H1 (cell line): Measurements from ENCODE around the gene DHRS4L2. TPM values are rescaled to one million over a fixed set of nuclear protein-coding genes. Genes with fewer than 3 reads are reported as not detected.

Source experiments
- CTCF ChIA-PET: fragments of 300-600 bp; sonication (Branson Sonifier 250); formaldehyde crosslinking; loops from one replicate; lab custom pipeline; 2021; ENCODE audit not compliant: partially characterized antibody; lab: Charles Lee
- POLR2A ChIA-PET: fragments of 300-600 bp; sonication (Branson Sonifier 250); formaldehyde crosslinking; loops from one replicate; lab custom pipeline; 2021; ENCODE audit warnings: inconsistent platforms; ENCODE audit not compliant: partially characterized antibody; lab: Charles Lee
- DNase-seq, 2 experiments: peaks; one replicate each; pipeline versions ENCODE4 v3.0.0 to v3.0.0-alpha.2; 2010 to 2022; ENCODE audit warnings: low spot score in 2 of 2, low read depth in 1 of 2, mixed read lengths in 1 of 2
- FAIRE-seq: peaks from 2 replicates; lab custom pipeline; 2011; peaks lifted over from hg19 to GRCh38; lab: Jason Lieb, UNC
- H2AFZ ChIP-seq: 2 replicates; pipeline ENCODE4 v1.8.1; 2012; ENCODE audit warnings: low read length, inconsistent platforms
- H2AK5ac ChIP-seq: 2 replicates; pipeline ENCODE4 v1.6.1; 2013; ENCODE audit warnings: low read depth, low read length
- H2BK120ac ChIP-seq: replicated peaks from 2 replicates; pipeline ENCODE3; 2013; ENCODE audit warnings: low read depth, low read length, inconsistent platforms
- H2BK12ac ChIP-seq: 2 replicates; pipeline ENCODE4 v1.6.1; 2013; ENCODE audit warnings: low read depth, low read length
- H2BK15ac ChIP-seq: 2 replicates; pipeline ENCODE4 v1.6.1; 2013; ENCODE audit warnings: low read length
- H2BK20ac ChIP-seq: 2 replicates; pipeline ENCODE4 v1.6.1; 2013; ENCODE audit warnings: low read length
- H2BK5ac ChIP-seq: 2 replicates; pipeline ENCODE4 v1.6.1; 2013; ENCODE audit warnings: low read depth, low read length
- H3K14ac ChIP-seq: 2 replicates; pipeline ENCODE4 v1.6.1; 2013; ENCODE audit warnings: inconsistent platforms; ENCODE audit not compliant: insufficient read length
- H3K18ac ChIP-seq: 2 replicates; pipeline ENCODE4 v1.6.1; 2013; ENCODE audit warnings: low read length; ENCODE audit errors: extremely low read depth
- H3K23ac ChIP-seq: 2 replicates; pipeline ENCODE4 v1.6.1; 2013; ENCODE audit warnings: inconsistent platforms; ENCODE audit not compliant: insufficient read length
- H3K23me2 ChIP-seq: 2 replicates; pipeline ENCODE4 v1.6.1; 2013; ENCODE audit warnings: low read depth, low read length
- H3K27ac ChIP-seq: 2 replicates; pipeline ENCODE4 v1.6.1; 2011; ENCODE audit warnings: low read depth, low read length, inconsistent platforms
- H3K27me3 ChIP-seq, 4 experiments: replicated peaks in 1 of 4; 1 replicate in 1 of 4; 2 replicates in 3 of 4; pipeline versions ENCODE4 v1.6.1 to v1.8.1; 2011 to 2013; ENCODE audit warnings: low read length in 3 of 4, mild to moderate bottlenecking in 3 of 4, inconsistent platforms in 2 of 4, mixed read lengths in 2 of 4, moderate library complexity in 1 of 4; ENCODE audit not compliant: control insufficient read depth in 3 of 4, insufficient read depth in 3 of 4; ENCODE audit errors: extremely low read depth in 1 of 4
- H3K36me3 ChIP-seq, 4 experiments: 2 replicates each; pipeline versions ENCODE4 v1.6.1 to v1.8.1; 2011 to 2013; ENCODE audit warnings: mild to moderate bottlenecking in 4 of 4, low read length in 3 of 4, moderate library complexity in 2 of 4, control low read depth in 1 of 4, inconsistent platforms in 1 of 4; ENCODE audit not compliant: insufficient read depth in 4 of 4, control insufficient read depth in 2 of 4
- H3K4ac ChIP-seq: replicated peaks from 2 replicates; pipeline ENCODE3; 2013; ENCODE audit warnings: low read length, low read depth, mixed read lengths, inconsistent platforms; ENCODE audit not compliant: insufficient read length
- H3K4me1 ChIP-seq, 4 experiments: replicated peaks in 1 of 4; 1 replicate in 1 of 4; 2 replicates in 3 of 4; pipeline versions ENCODE4 v1.6.1 to v1.8.1; 2011 to 2013; ENCODE audit warnings: low read length in 3 of 4, inconsistent platforms in 2 of 4, mixed read lengths in 1 of 4; ENCODE audit not compliant: insufficient read depth in 4 of 4, control insufficient read depth in 3 of 4
- H3K4me2 ChIP-seq, 2 experiments: 2 replicates each; pipeline versions ENCODE4 v1.6.1 to v1.8.1; 2011 to 2013; ENCODE audit warnings: low read depth in 2 of 2, low read length in 2 of 2, control low read depth in 1 of 2, inconsistent platforms in 1 of 2, mild to moderate bottlenecking in 1 of 2; ENCODE audit not compliant: insufficient read depth in 1 of 2
- H3K4me3 ChIP-seq, 4 experiments: fragments of 200-600, 300-600 bp in 1 of 4; sonication (generic), shearing (Covaris generic), sonication (Bioruptor Twin) in 1 of 4; 2 replicates each; pipeline versions ENCODE4 v1.5.1 to v1.8.1; 2011 to 2016; ENCODE audit warnings: low read length in 4 of 4, low read depth in 3 of 4, control low read depth in 2 of 4, inconsistent platforms in 2 of 4, mild to moderate bottlenecking in 2 of 4, mixed read lengths in 1 of 4, moderate library complexity in 1 of 4; ENCODE audit not compliant: insufficient read depth in 2 of 4; ENCODE audit errors: extremely low read depth in 1 of 4
- H3K56ac ChIP-seq: replicated peaks from 2 replicates; pipeline ENCODE3; 2013; ENCODE audit warnings: low read depth, mild to moderate bottlenecking, mixed read lengths, low read length, inconsistent platforms; ENCODE audit not compliant: insufficient read length
- H3K79me1 ChIP-seq: 2 replicates; pipeline ENCODE4 v1.6.1; 2013; ENCODE audit warnings: low read depth, low read length, control low read depth
- H3K79me2 ChIP-seq, 2 experiments: 2 replicates each; pipeline versions ENCODE4 v1.6.1 to v1.8.1; 2012 to 2013; ENCODE audit warnings: low read length in 2 of 2, mild to moderate bottlenecking in 2 of 2, inconsistent platforms in 1 of 2; ENCODE audit not compliant: insufficient read depth in 2 of 2, control insufficient read depth in 1 of 2
- H3K9ac ChIP-seq, 4 experiments: replicated peaks in 1 of 4; 1 replicate in 1 of 4; 2 replicates in 3 of 4; pipeline versions ENCODE4 v1.6.1 to v1.8.1; 2011 to 2013; ENCODE audit warnings: low read depth in 3 of 4, low read length in 3 of 4, control low read depth in 2 of 4, mild to moderate bottlenecking in 2 of 4, moderate library complexity in 2 of 4, inconsistent platforms in 1 of 4; ENCODE audit errors: extremely low read depth in 1 of 4
- H3K9me3 ChIP-seq, 2 experiments: 2 replicates each; pipeline versions ENCODE4 v1.6.1 to v1.8.1; 2012 to 2013; ENCODE audit warnings: mild to moderate bottlenecking in 2 of 2, moderate library complexity in 2 of 2, control low read depth in 1 of 2, inconsistent platforms in 1 of 2, low read depth in 1 of 2, low read length in 1 of 2, mixed read lengths in 1 of 2; ENCODE audit not compliant: insufficient read depth in 2 of 2
- H4K20me1 ChIP-seq, 2 experiments: replicated peaks in 1 of 2; 2 replicates each; pipeline versions ENCODE3 to v1.8.1; 2011 to 2013; ENCODE audit warnings: inconsistent platforms in 2 of 2, low read length in 2 of 2, mild to moderate bottlenecking in 1 of 2; ENCODE audit not compliant: insufficient read depth in 2 of 2, control insufficient read depth in 1 of 2
- H4K5ac ChIP-seq: 2 replicates; pipeline ENCODE4 v1.6.1; 2013; ENCODE audit warnings: low read length, low read depth, mixed read lengths, inconsistent platforms; ENCODE audit not compliant: insufficient read length
- H4K8ac ChIP-seq: 2 replicates; pipeline ENCODE4 v1.8.0; 2013; ENCODE audit warnings: mild to moderate bottlenecking, moderate library complexity, low read length, inconsistent platforms; ENCODE audit not compliant: insufficient read depth; ENCODE audit errors: extremely low read depth
- H4K91ac ChIP-seq: replicated peaks from 2 replicates; pipeline ENCODE3; 2013; ENCODE audit warnings: low read length, mixed read lengths, inconsistent platforms; ENCODE audit not compliant: insufficient read length
- EGR1 ChIP-seq: IDR thresholded peaks from 2 replicates; pipeline ENCODE4 v1.6.1; 2011; ENCODE audit warnings: low read depth, low read length, borderline replicate concordance
- EZH2 ChIP-seq: fragments of 200-600 bp; sonication (generic); IDR thresholded peaks from 2 replicates; pipeline ENCODE4 v1.7.1; 2012; ENCODE audit warnings: low read depth, mild to moderate bottlenecking, moderate library complexity, low read length, inconsistent platforms; ENCODE audit not compliant: severe bottlenecking
- FOSL1 ChIP-seq: IDR thresholded peaks from 2 replicates; pipeline ENCODE4 v1.6.1; 2011; ENCODE audit warnings: mild to moderate bottlenecking, low read depth, low read length, moderate library complexity; ENCODE audit not compliant: insufficient read depth
- GABPA ChIP-seq: IDR thresholded peaks from 2 replicates; pipeline ENCODE4 v1.6.1; 2011; ENCODE audit warnings: mild to moderate bottlenecking, low read length, moderate library complexity, borderline replicate concordance; ENCODE audit not compliant: insufficient read depth
- GTF2F1 ChIP-seq: IDR thresholded peaks from 2 replicates; pipeline ENCODE4 v1.6.1; 2012; ENCODE audit warnings: low read depth, low read length, improper control_type of control experiment, borderline replicate concordance
- JUND ChIP-seq: IDR thresholded peaks from 2 replicates; pipeline ENCODE4 v1.6.1; 2011; ENCODE audit warnings: mild to moderate bottlenecking, improper control_type of control experiment, low read length
- NRF1 ChIP-seq: IDR thresholded peaks from 2 replicates; pipeline ENCODE4 v1.6.1; 2011; ENCODE audit warnings: mild to moderate bottlenecking, low read depth, low read length, improper control_type of control experiment
- RAD21 ChIP-seq, 2 experiments: IDR thresholded peaks in 1 of 2; conservative IDR thresholded peaks in 1 of 2; 2 replicates each; pipeline ENCODE4 v1.6.1; 2011; ENCODE audit warnings: low read depth in 2 of 2, low read length in 2 of 2, improper control_type of control experiment in 1 of 2, inconsistent platforms in 1 of 2, mild to moderate bottlenecking in 1 of 2, moderate library complexity in 1 of 2
- SRF ChIP-seq: IDR thresholded peaks from 2 replicates; pipeline ENCODE4 v1.6.1; 2011; ENCODE audit warnings: mild to moderate bottlenecking, low read depth, low read length, moderate library complexity
- TAF7 ChIP-seq: optimal IDR thresholded peaks from 2 replicates; pipeline ENCODE3; 2011; ENCODE audit warnings: low read depth, mild to moderate bottlenecking, inconsistent platforms, low read length, moderate library complexity, borderline replicate concordance
- WGBS, 2 experiments: shearing (Covaris generic) in 1 of 2; methylation state at CpG; one replicate each; pipeline versions ENCODE4 v1.1.6 to v1.1.7; 2013 to 2015; ENCODE audit warnings: low lambda C conversion rate in 2 of 2, mixed read lengths in 2 of 2, inconsistent platforms in 1 of 2, low coverage in 1 of 2, missing lambda C conversion rate in 1 of 2; ENCODE audit not compliant: insufficient replicate concordance in 2 of 2, insufficient coverage in 1 of 2, insufficient read length in 1 of 2; ENCODE audit errors: extremely low coverage in 1 of 2, missing lambda C conversion rate in 1 of 2; 5-methylcytosine and 5-hydroxymethylcytosine counted together
- polyA plus RNA-seq, 7 experiments: library from polyadenylated mRNA; depleted of rRNA in 3 of 7; stranded (reverse) in 5 of 7; unstranded in 2 of 7; fragments of >200 nt in 5 of 7; fragments of 200-250 nt in 2 of 7; gene quantifications; 1 replicate in 5 of 7; 2 replicates in 1 of 7; 4 replicates in 1 of 7; pipeline versions ENCODE4 v1.2.1 to v1.2.3, GENCODE V29; 2011 to 2013; ENCODE audit warnings: missing spikeins in 2 of 7, mixed read lengths in 2 of 7
- total RNA-seq: library from RNA; stranded (reverse); fragmentation: NEBNext Ultra II Directional; extraction: Animal tissue kit (Norgen Biotek cat#: 25700); gene quantifications from 2 replicates; pipeline ENCODE4 v1.2.1, GENCODE V29; 2021
- TF ChIP-seq, protein P1 (sequence below): IDR thresholded peaks from 2 replicates; pipeline ENCODE4 v1.6.1; 2011; ENCODE audit warnings: low read depth, mild to moderate bottlenecking, low read length; ENCODE audit not compliant: insufficient read depth

The DHRS4L2 gene
- total and polyA plus RNA-seq, 2 of the 8 experiments (the other 6 are each of a cell fraction or from before 2014, with no cell fraction given): 12.3 to 15.4 TPM

DNA sequence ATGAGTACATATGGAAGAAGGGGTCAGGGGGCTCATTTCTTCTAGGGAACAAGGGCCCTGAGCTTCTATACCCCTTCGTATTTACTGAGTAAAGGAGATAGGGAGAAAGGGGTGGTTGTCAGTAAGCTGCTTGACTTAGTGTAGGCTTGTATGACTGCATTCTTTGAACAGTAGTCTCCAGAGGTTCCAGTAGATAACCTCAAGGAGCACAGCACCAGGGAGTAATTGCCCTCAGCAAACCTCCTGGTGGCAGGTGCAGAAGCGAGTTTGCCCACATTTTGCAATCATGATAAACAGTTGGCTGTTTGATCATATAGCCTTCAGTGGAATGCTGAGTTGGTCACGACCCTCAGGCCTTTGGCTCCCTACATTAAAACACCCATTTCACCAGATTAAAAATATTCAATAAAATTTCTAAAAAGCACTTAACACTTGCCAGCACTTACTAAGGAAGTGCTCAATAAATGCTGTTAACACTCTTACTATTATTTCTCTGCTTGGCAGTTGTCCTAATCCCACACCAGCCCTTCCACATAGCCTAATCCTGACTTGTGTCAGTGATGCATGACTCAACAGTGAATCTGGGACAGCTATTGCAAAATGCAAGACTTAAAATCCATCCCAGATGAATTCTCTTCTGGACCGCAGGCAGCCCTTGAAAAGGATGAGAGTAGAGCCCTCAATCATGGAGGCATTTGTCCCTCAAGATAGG, 3.7 kb upstream of the DHRS4L2 start:
- no peak for FAIRE-seq
- no peak overlapping the region for H2BK5ac ChIP-seq
- no peak overlapping the region for H3K4me2 ChIP-seq
- no peaks in the 10 kb centered on the region for H3K9me3 ChIP-seq
- H3K56ac ChIP-seq: no peak overlapping the region
- H3K27ac ChIP-seq: no peak overlapping the region
- no peak overlapping the region for H3K9ac ChIP-seq
- H2AFZ ChIP-seq: no peak overlapping the region
- ChIA-PET CTCF (interaction anchor here (0.6 kb wide), 1 partner anchor 479 kb away, joined by 4 read pairs; no protein-coding TSS in a partner anchor), POLR2A (interaction anchor here (0.7 to 1.1 kb wide), 3 partner anchors 112 to 286 kb away, joined by 3 to 4 read pairs (median 3); partner anchors contain the start of gene RABGGTA)
- no peaks in the 10 kb centered on the region for H4K20me1 ChIP-seq
- no peak overlapping the region for H4K8ac ChIP-seq
- H3K23ac ChIP-seq: no peak overlapping the region
- H3K18ac ChIP-seq: no peak overlapping the region
- no peak overlapping the region for H4K91ac ChIP-seq
- H3K4ac ChIP-seq: no peak overlapping the region
- no peaks in the 10 kb centered on the region for H3K79me1 ChIP-seq
- no peak overlapping the region for H2AK5ac ChIP-seq
- no peak overlapping the region for H2BK12ac ChIP-seq
- H3K27me3 ChIP-seq: no peaks in the 10 kb centered on the region
- no peak overlapping the region for H2BK15ac ChIP-seq
- H3K23me2 ChIP-seq: no peaks in the 10 kb centered on the region; the same call in 1 of the 2 replicates
- H3K79me2 ChIP-seq: no peaks in the 10 kb centered on the region
- no peaks in the 10 kb centered on the region for H3K36me3 ChIP-seq
- H3K14ac ChIP-seq: no peak overlapping the region
- DNase-seq: no peak
- no peak overlapping the region for H4K5ac ChIP-seq
- H3K4me1 ChIP-seq: peaks cover 0 to 5% (median 5%) of the 10 kb centered on the region in 4 experiments; a peak in 4 of 7 replicates
- no peak overlapping the region for H3K4me3 ChIP-seq
- H2BK20ac ChIP-seq: no peak overlapping the region
- WGBS, 2 experiments: 84% methylated on average over 4 of the region's 4 CpGs; no CpG with 5 or more reads in 1 of the 2 experiments
- H2BK120ac ChIP-seq: no peak overlapping the region
- TF ChIP-seq RAD21 (IDR thresholded peaks at IDR 0.05 in 1 of 2, conservative IDR thresholded peaks at IDR 0.05 in 1 of 2; ENCODE audit: low read depth in 2 of 2, low read length in 2 of 2) (no peak), NRF1 (no peak), GTF2F1 (no peak), JUND (no peak), FOSL1 (no peak), TAF7 (no peak), GABPA (no peak), EGR1 (no peak), SRF (no peak), EZH2 (no peak)
- TF ChIP-seq, protein P1, sequence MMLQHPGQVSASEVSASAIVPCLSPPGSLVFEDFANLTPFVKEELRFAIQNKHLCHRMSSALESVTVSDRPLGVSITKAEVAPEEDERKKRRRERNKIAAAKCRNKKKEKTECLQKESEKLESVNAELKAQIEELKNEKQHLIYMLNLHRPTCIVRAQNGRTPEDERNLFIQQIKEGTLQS: no peak
